ENCODE measurements around the gene ALG1. TPM values are rescaled to one million over a fixed set of nuclear protein-coding genes. Genes with fewer than 3 reads are reported as not detected.
"Not testable (repeated sequence)": the region's sequence is repeated elsewhere in the genome, so short reads cannot be mapped to it uniquely, and the experiment has no call there.

Gene ALG1
- total RNA-seq, 1 experiment from 2014 or later = 36.2 TPM

DNA sequence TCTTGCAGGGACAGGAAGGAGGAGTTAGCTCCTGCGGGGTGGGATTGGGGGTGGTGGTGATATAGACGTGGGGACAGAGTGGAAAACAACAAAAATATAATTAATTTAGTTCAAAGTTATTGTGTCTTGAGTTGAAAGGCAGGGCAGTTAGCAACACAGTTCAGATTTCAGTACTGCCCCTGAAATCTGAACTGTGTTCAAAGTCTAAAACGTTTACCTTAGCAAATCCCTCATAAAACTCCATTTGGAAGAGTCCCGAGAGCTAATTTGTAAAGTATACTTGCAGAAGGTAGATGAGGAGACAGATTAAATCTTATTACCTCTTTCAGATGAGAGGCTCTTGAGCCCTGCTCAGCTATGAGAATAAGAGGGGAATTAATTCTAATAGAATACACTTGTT, 27.5 kb downstream of the ALG1 start:
- H4K8ac ChIP-seq (replicated peaks; ENCODE audit: insufficient read length, low read depth, low read length); H2BK5ac ChIP-seq (ENCODE audit: insufficient read length, low read length); H3K18ac ChIP-seq (ENCODE audit: insufficient read length, low read depth, low read length); H3K4ac ChIP-seq (ENCODE audit: low read depth, low read length); H3T11ph ChIP-seq (ENCODE audit: low read length); H3K4me1 ChIP-seq (ENCODE audit: insufficient read depth, low read length); H4K5ac ChIP-seq (ENCODE audit: insufficient read length, low read depth, low read length); H3K79me1 ChIP-seq (ENCODE audit: insufficient read depth, low read depth, low read length, poor library complexity, severe bottlenecking); H3K23ac ChIP-seq (ENCODE audit: insufficient read length, low read depth, low read length); H2BK15ac ChIP-seq (ENCODE audit: low read depth, low read length); H2AK5ac ChIP-seq (ENCODE audit: insufficient read length, low read length); H3K79me2 ChIP-seq (ENCODE audit: insufficient read depth, low read length); H2BK12ac ChIP-seq (ENCODE audit: insufficient read length, low read depth, low read length); H4K20me1 ChIP-seq (ENCODE audit: control insufficient read depth, insufficient read depth, insufficient read length); H4K91ac ChIP-seq (ENCODE audit: insufficient read length, low read depth, low read length); H3K9me3 Mint-ChIP-seq; H3K36me3 Mint-ChIP-seq (ENCODE audit: insufficient read depth in 1 of 3, low read depth in 3 of 3); H2AFZ ChIP-seq (ENCODE audit: low read length); H3K27me3 Mint-ChIP-seq (ENCODE audit: low read depth); H2BK120ac ChIP-seq (ENCODE audit: low read depth, low read length, poor library complexity, severe bottlenecking); H3K27me3 ChIP-seq (ENCODE audit: insufficient read depth, low read length); H3K9me3 ChIP-seq (ENCODE audit: control insufficient read depth, low read depth, low read length); H3K27ac Mint-ChIP-seq; H3K14ac ChIP-seq (ENCODE audit: insufficient read depth, low read length); H3K9ac ChIP-seq (ENCODE audit: extremely low read depth, insufficient read length, low read length); H2BK20ac ChIP-seq (ENCODE audit: low read depth, low read length, poor library complexity, severe bottlenecking); H3K27ac ChIP-seq (ENCODE audit: insufficient read length, low read depth, low read length); DNase-seq; H3K56ac ChIP-seq (ENCODE audit: insufficient read length, low read depth, low read length); H3K23me2 ChIP-seq (ENCODE audit: insufficient read length, low read depth, low read length, poor library complexity, severe bottlenecking): not testable (repeated sequence)
- WGBS (ENCODE audit: extremely low coverage, insufficient read length, low lambda C conversion rate) = no CpG with 5 or more reads among the region's 4 CpGs
- H3K4me3 Mint-ChIP-seq = peak overlapping the region; percentile 79 to 87
- H3K4me1 Mint-ChIP-seq = peaks cover 16 to 31% of the 10 kb centered on the region in 2 experiments
- peak overlapping the region; percentile 29 for H3K4me2 ChIP-seq (ENCODE audit: insufficient read depth, insufficient read length, low read length)

DNA sequence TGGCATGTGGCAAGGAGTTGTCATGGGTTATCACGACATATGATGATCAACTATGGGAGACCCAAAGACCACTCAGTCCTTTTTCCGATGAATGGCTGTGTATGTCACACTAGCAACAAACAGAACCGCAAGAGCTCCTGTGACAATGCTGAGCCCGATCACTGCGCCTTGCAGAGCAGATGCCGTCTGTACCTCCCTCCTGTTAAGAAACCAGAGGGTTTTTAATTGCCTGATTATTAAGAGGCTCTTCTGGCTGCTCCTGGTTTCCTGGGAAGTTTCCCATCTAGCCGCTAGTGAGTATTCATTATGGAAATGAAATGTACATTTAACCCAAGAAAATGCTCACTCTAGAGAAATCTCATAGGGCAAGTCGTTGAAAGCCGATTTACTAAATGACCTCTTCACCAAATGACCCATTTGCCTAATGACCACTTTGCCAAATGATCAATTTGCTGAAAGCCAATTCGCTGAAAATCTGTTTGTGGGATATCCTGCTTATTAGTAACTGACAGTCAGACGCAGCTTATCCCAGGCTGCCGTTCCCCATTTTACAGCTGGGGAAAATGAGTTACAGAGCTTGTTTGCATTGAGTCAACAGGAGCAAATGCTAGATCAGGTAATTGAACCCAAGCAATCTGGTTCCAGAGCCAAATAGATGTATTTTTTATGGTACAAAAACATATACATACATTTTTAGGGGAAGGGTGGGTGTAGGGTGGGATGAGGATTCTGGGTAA, 31.8 kb downstream of the ALG1 start:
- H3K4me1 Mint-ChIP-seq = peaks cover 7 to 20% of the 10 kb centered on the region in 2 experiments
- DNase-seq; H3K9me3 ChIP-seq (ENCODE audit: control insufficient read depth, low read depth, low read length); H3K27ac ChIP-seq (ENCODE audit: insufficient read length, low read depth, low read length); H4K20me1 ChIP-seq (ENCODE audit: control insufficient read depth, insufficient read depth, insufficient read length); H3K27me3 Mint-ChIP-seq (ENCODE audit: low read depth); H3K79me1 ChIP-seq (ENCODE audit: insufficient read depth, low read depth, low read length, poor library complexity, severe bottlenecking); H3K4me1 ChIP-seq (ENCODE audit: insufficient read depth, low read length); H2AFZ ChIP-seq (ENCODE audit: low read length); H2BK20ac ChIP-seq (ENCODE audit: low read depth, low read length, poor library complexity, severe bottlenecking); H3K23me2 ChIP-seq (ENCODE audit: insufficient read length, low read depth, low read length, poor library complexity, severe bottlenecking); H3K4ac ChIP-seq (ENCODE audit: low read depth, low read length); H3K36me3 Mint-ChIP-seq (ENCODE audit: insufficient read depth in 1 of 3, low read depth in 3 of 3); H3K27ac Mint-ChIP-seq; H2BK12ac ChIP-seq (ENCODE audit: insufficient read length, low read depth, low read length); H3K9ac ChIP-seq (ENCODE audit: extremely low read depth, insufficient read length, low read length); H3K14ac ChIP-seq (ENCODE audit: insufficient read depth, low read length); H2BK5ac ChIP-seq (ENCODE audit: insufficient read length, low read length); H3K9me3 Mint-ChIP-seq; H3K4me3 Mint-ChIP-seq; H2AK5ac ChIP-seq (ENCODE audit: insufficient read length, low read length); H4K5ac ChIP-seq (ENCODE audit: insufficient read length, low read depth, low read length); H3K27me3 ChIP-seq (ENCODE audit: insufficient read depth, low read length); H3T11ph ChIP-seq (ENCODE audit: low read length); H4K8ac ChIP-seq (replicated peaks; ENCODE audit: insufficient read length, low read depth, low read length); H3K18ac ChIP-seq (ENCODE audit: insufficient read length, low read depth, low read length); H3K56ac ChIP-seq (ENCODE audit: insufficient read length, low read depth, low read length); H2BK15ac ChIP-seq (ENCODE audit: low read depth, low read length); H2BK120ac ChIP-seq (ENCODE audit: low read depth, low read length, poor library complexity, severe bottlenecking); H3K79me2 ChIP-seq (ENCODE audit: insufficient read depth, low read length); H3K4me2 ChIP-seq (ENCODE audit: insufficient read depth, insufficient read length, low read length); H3K23ac ChIP-seq (ENCODE audit: insufficient read length, low read depth, low read length); H4K91ac ChIP-seq (ENCODE audit: insufficient read length, low read depth, low read length): not testable (repeated sequence)
- no CpG with 5 or more reads among the region's 12 CpGs for WGBS (ENCODE audit: extremely low coverage, insufficient read length, low lambda C conversion rate)
